K562 (cell line): ENCODE results near the gene SORCS2. TPM values are rescaled to one million over a fixed set of nuclear protein-coding genes. Genes with fewer than 3 reads are reported as not detected.

Source experiments
- ATAC-seq: fragments of 200-7000 bp; cut with Tn5 transposase; 3 replicates; pipeline ENCODE4 v1.9.1; 2020; ENCODE audit warnings: moderate library complexity
- BruUV-seq: library from RNA; stranded (reverse); fragments of 400-500 nt; replicated peaks from 2 replicates; lab custom pipeline; 2021; lab: Mats Ljungman, UMichigan
- CTCF ChIA-PET: fragments of 300-600 bp; formaldehyde crosslinking; extraction: SDS; loops from one replicate; lab custom pipeline; 2021; ENCODE audit warnings: low intra/inter-chr PET ratio; lab: Yijun Ruan, JAX
- POLR2A ChIA-PET: fragments of 300-600, 350-650 bp; sonication (Branson Sonifier 250); formaldehyde crosslinking; extraction: SDS; loops from one replicate; lab custom pipeline; 2021; ENCODE audit warnings: antibody characterized with exemption, inconsistent platforms; lab: Yijun Ruan, JAX
- DNase-seq, 4 experiments: peaks; one replicate each; pipeline versions ENCODE4 v3.0.0 to v3.0.0-alpha.2; 2011 to 2018; ENCODE audit warnings: low spot score in 3 of 4, mixed read lengths in 3 of 4; ENCODE audit errors: extremely low read depth in 1 of 4
- FAIRE-seq: peaks from 2 replicates; lab custom pipeline; 2011; peaks lifted over from hg19 to GRCh38; lab: Jason Lieb, UNC
- H2AFZ ChIP-seq: 2 replicates; pipeline ENCODE4 v1.6.0; 2011; ENCODE audit warnings: low read depth, low read length, control low read depth, inconsistent platforms
- H3K27ac ChIP-seq: fragments of 200-600 bp; 3 replicates; pipeline ENCODE4 v1.8.0; 2011; ENCODE audit warnings: low read depth, mild to moderate bottlenecking, control low read depth, inconsistent platforms, low read length, moderate library complexity, mixed read lengths; ENCODE audit errors: extremely low read depth
- H3K27me3 ChIP-seq, 2 experiments: fragments of 300-600 bp in 1 of 2; 2 replicates in 1 of 2; 3 replicates in 1 of 2; pipeline versions ENCODE4 v1.6.0 to v1.8.0; 2011; ENCODE audit warnings: inconsistent platforms in 2 of 2, low read length in 2 of 2, mild to moderate bottlenecking in 1 of 2, mixed read lengths in 1 of 2, moderate library complexity in 1 of 2; ENCODE audit not compliant: control insufficient read depth in 2 of 2, insufficient read depth in 2 of 2
- H3K36me3 ChIP-seq: fragments of 300-600 bp; 3 replicates; pipeline ENCODE4 v1.8.0; 2011; ENCODE audit warnings: mild to moderate bottlenecking, low read length, inconsistent platforms; ENCODE audit not compliant: control insufficient read depth, insufficient read depth
- H3K4me1 ChIP-seq, 2 experiments: fragments of 200-600 bp in 1 of 2; replicated peaks in 1 of 2; 2 replicates in 1 of 2; 3 replicates in 1 of 2; pipeline versions ENCODE4 v1.5.1 to v1.8.0; 2011; ENCODE audit warnings: inconsistent platforms in 2 of 2, low read length in 2 of 2, mild to moderate bottlenecking in 1 of 2, mixed read lengths in 1 of 2, moderate library complexity in 1 of 2; ENCODE audit not compliant: control insufficient read depth in 2 of 2, insufficient read depth in 2 of 2
- H3K4me2 ChIP-seq: 2 replicates; pipeline ENCODE4 v1.6.1; 2011; ENCODE audit warnings: low read length, control low read depth, inconsistent platforms, mixed read lengths; ENCODE audit not compliant: insufficient read depth
- H3K4me3 ChIP-seq: fragments of 200-600 bp; sonication (generic), shearing (Covaris generic); 2 replicates; pipeline ENCODE4 v1.5.1; 2016; ENCODE audit warnings: control low read depth, inconsistent platforms
- H3K79me2 ChIP-seq: fragments of 200-600 bp; 3 replicates; pipeline ENCODE4 v1.8.0; 2011; ENCODE audit warnings: low read length, inconsistent platforms; ENCODE audit not compliant: control insufficient read depth, insufficient read depth
- H3K9ac ChIP-seq, 2 experiments: 2 replicates each; pipeline versions ENCODE4 v1.6.0 to v1.6.1; 2011; ENCODE audit warnings: low read depth in 2 of 2, low read length in 2 of 2, control low read depth in 1 of 2, inconsistent platforms in 1 of 2, mild to moderate bottlenecking in 1 of 2, mixed read lengths in 1 of 2; ENCODE audit not compliant: insufficient read depth in 1 of 2
- H3K9me1 ChIP-seq: one replicate; pipeline ENCODE4 v1.6.0; 2011; ENCODE audit warnings: inconsistent platforms, mild to moderate bottlenecking, low read length, moderate library complexity; ENCODE audit not compliant: control insufficient read depth, insufficient read depth
- H3K9me3 ChIP-seq: replicated peaks from 2 replicates; pipeline ENCODE4 v1.5.1; 2011; ENCODE audit warnings: low read depth, low read length, inconsistent platforms; ENCODE audit not compliant: control insufficient read depth, insufficient read depth
- H4K20me1 ChIP-seq: replicated peaks from 2 replicates; pipeline ENCODE4 v1.6.1; 2011; ENCODE audit warnings: low read length, inconsistent platforms, mixed read lengths; ENCODE audit not compliant: control insufficient read depth, insufficient read depth
- CBFA2T2 ChIP-seq: fragments of 450-650 bp; conservative IDR thresholded peaks from 2 replicates; pipeline ENCODE4 v1.6.1; 2017; ENCODE audit warnings: mild to moderate bottlenecking
- CEBPZ ChIP-seq: fragments of 150-350 bp; IDR thresholded peaks from 2 replicates; pipeline ENCODE4 v1.6.1; 2014; ENCODE audit warnings: low read depth, mild to moderate bottlenecking, low read length, borderline replicate concordance
- HOMEZ ChIP-seq: fragments of 250-450 bp; sonication (Bioruptor Pico); IDR thresholded peaks from 2 replicates; pipeline ENCODE4 v1.4.0; 2020; ENCODE audit warnings: mild to moderate bottlenecking, moderate library complexity
- MEF2D ChIP-seq: conservative IDR thresholded peaks from 2 replicates; pipeline ENCODE4 v1.6.1; 2016; ENCODE audit warnings: low read depth, missing genetic modification characterization, missing compliant biosample characterization
- MLLT1 ChIP-seq, 2 experiments: fragments of 450-650 bp; IDR thresholded peaks; 2 replicates each; pipeline ENCODE4 v1.6.1; 2016
- RBBP5 ChIP-seq: fragments of 200-600 bp; sonication (generic); IDR thresholded peaks from 2 replicates; pipeline ENCODE4 v1.6.1; 2012; ENCODE audit warnings: borderline replicate concordance, mild to moderate bottlenecking, low read length, control low read depth, inconsistent platforms; ENCODE audit not compliant: insufficient read depth, poor library complexity, severe bottlenecking
- ZNF830 ChIP-seq: fragments of 250-450 bp; sonication (Bioruptor Pico); IDR thresholded peaks from 2 replicates; pipeline ENCODE4 v1.5.0; 2021; ENCODE audit warnings: mild to moderate bottlenecking
- ZSCAN32 ChIP-seq: fragments of 450-650 bp; formaldehyde crosslinking; IDR thresholded peaks from 2 replicates; pipeline ENCODE4 v1.4.0; 2020; ENCODE audit warnings: mild to moderate bottlenecking, moderate library complexity
- WGBS: fragments of 100-300 bp; shearing (Covaris generic); methylation state at CpG from one replicate; pipeline ENCODE4 v1.1.6; 2016; ENCODE audit warnings: low coverage, mixed read lengths; ENCODE audit not compliant: insufficient coverage; ENCODE audit errors: missing lambda C conversion rate; 5-methylcytosine and 5-hydroxymethylcytosine counted together
- in situ Hi-C: fragments of 300-500 bp; cut with MboI; formaldehyde crosslinking; loops from 4 replicates; pipeline ENCODE4 v1.15.0; 2018; ENCODE audit warnings: inconsistent platforms, mixed read lengths
- intact Hi-C: fragments of 100-400 bp; cut with micrococcal nuclease; formaldehyde crosslinking; loops from 2 replicates; pipeline ENCODE4 v1.14.2; 2022
- polyA plus RNA-seq, 8 experiments: library from polyadenylated mRNA; depleted of rRNA in 4 of 8; stranded (reverse) in 5 of 8; unstranded in 3 of 8; fragments of >200 nt; fragmentation: Nextera tagmentation in 2 of 8; fragmentation: Illumina TruSeq in 1 of 8; extraction: Ambion mirVana in 2 of 8; extraction: Trizol in 1 of 8; gene quantifications; 2 replicates each; pipeline versions ENCODE4 v1.2.1 to v1.2.3, GENCODE V29; 2011 to 2014; ENCODE audit warnings: inconsistent platforms in 1 of 8, missing spikeins in 1 of 8
- total RNA-seq, 7 experiments: library from RNA; depleted of rRNA in 6 of 7; stranded (reverse); fragments of >200 nt in 6 of 7; fragmentation: Illumina TruSeq in 2 of 7; extraction: Trizol in 2 of 7; gene quantifications; 2 replicates each; pipeline versions ENCODE4 v1.2.1 to v1.2.3, GENCODE V29; 2011 to 2021; ENCODE audit warnings: low replicate concordance in 1 of 7

SORCS2 gene
- total and polyA plus RNA-seq, 9 of the 15 experiments (the other 6 are each of a cell fraction or from before 2014, with no cell fraction given), result not detected

- H3K4me1 ChIP-seq, result 0 out of 5 replicates have a peak, but pooled peaks cover 0 to 3% of the 10 kb centered on the region in 2 experiments
- H3K9me3 ChIP-seq, result no peaks in the 10 kb centered on the region
- H3K36me3 ChIP-seq, result no peaks in the 10 kb centered on the region
- H4K20me1 ChIP-seq, result peaks cover 13% of the 10 kb centered on the region; the same call in 1 of the 2 replicates
- in situ Hi-C loops, result no loop called here
- H3K27me3 ChIP-seq, result peaks cover 58 to 89% of the 10 kb centered on the region in 2 experiments; a peak in 4 of 5 replicates
- ATAC-seq (no peak), DNase-seq (no peak), FAIRE-seq (no peak)
- H3K9ac ChIP-seq, result no peak overlapping the region
- WGBS, result 1% methylated on average over 9 of the region's 9 CpGs
- H3K9me1 ChIP-seq, result no peaks in the 10 kb centered on the region
- ChIA-PET CTCF (no interaction called here), POLR2A (interaction anchor here (0.6 kb wide), 1 partner anchor 150 kb away, joined by 3 read pairs; no protein-coding TSS in a partner anchor)
- H3K4me3 ChIP-seq, result no peak overlapping the region
- no peak overlapping the region for H3K4me2 ChIP-seq
- intact Hi-C loops, result no loop called here
- no peak for TF ChIP-seq MEF2D (tag)
- no peak for TF ChIP-seq CBFA2T2
- no peak for TF ChIP-seq MLLT1 (IDR thresholded peaks at IDR 0.05)
- no peak for TF ChIP-seq ZSCAN32 (CRISPR knock-in tag)
- TF ChIP-seq CEBPZ, result no peak
- TF ChIP-seq HOMEZ (CRISPR knock-in tag), result no peak
- TF ChIP-seq RBBP5, result no peak
- no peak for TF ChIP-seq ZNF830 (CRISPR knock-in tag)
- no peak overlapping the region for H3K27ac ChIP-seq
- no peaks in the 10 kb centered on the region for H3K79me2 ChIP-seq
- no peak overlapping the region for H2AFZ ChIP-seq
- BruUV-seq, result no TSS peak
Measured at GRCh38 chr4:7165874-7166201, 26.5 kb upstream of the SORCS2 start.
